HS-27A (cell line): ENCODE measurements around the gene TMOD2.

Source experiments
- DNase-seq: peaks from one replicate; pipeline ENCODE4 v3.0.0-alpha.2; 2012; ENCODE audit warnings: low read depth, missing footprints

TMOD2 gene

GRCh38 chr15:51825698-51826097 is 74.3 kb downstream of the TMOD2 start:
- DNase-seq, result no peak

DNA sequence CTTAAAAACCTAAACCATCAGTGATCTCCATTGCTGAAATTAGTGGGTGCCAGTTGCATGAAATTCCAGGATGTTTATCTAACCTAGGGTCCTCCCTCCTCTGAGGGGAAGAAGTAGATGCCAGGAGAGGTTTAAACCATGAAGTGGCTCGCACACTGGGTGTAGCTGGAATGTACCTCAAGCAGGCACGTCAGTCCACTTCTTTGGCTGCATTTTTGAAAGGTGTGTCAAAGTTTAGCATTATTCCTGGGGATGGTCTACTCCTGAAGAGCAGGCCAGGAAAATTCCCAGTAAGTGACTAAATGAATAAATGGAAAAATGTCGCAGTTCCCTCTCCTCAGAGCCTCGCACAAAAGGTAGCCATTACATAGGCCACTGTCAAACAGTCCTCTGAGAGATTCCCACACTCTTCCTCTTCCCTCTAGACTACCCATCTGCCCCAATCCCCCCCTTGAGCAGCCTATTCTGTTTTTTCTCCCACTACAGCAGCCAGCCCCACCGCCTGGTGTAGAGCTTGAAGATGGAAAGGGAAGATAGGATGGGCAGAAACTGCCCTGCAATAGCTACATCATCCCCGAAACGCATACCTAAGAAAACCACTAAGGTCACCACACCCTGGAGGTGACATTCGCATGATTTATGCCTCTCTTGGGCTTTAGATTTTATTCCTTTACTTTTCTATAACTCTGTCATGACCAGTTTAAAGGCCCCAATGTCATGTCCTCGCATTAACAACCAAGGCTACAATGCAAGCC is 77.4 kb downstream of the TMOD2 start:
- DNase-seq, result peak; percentile 92

DNA sequence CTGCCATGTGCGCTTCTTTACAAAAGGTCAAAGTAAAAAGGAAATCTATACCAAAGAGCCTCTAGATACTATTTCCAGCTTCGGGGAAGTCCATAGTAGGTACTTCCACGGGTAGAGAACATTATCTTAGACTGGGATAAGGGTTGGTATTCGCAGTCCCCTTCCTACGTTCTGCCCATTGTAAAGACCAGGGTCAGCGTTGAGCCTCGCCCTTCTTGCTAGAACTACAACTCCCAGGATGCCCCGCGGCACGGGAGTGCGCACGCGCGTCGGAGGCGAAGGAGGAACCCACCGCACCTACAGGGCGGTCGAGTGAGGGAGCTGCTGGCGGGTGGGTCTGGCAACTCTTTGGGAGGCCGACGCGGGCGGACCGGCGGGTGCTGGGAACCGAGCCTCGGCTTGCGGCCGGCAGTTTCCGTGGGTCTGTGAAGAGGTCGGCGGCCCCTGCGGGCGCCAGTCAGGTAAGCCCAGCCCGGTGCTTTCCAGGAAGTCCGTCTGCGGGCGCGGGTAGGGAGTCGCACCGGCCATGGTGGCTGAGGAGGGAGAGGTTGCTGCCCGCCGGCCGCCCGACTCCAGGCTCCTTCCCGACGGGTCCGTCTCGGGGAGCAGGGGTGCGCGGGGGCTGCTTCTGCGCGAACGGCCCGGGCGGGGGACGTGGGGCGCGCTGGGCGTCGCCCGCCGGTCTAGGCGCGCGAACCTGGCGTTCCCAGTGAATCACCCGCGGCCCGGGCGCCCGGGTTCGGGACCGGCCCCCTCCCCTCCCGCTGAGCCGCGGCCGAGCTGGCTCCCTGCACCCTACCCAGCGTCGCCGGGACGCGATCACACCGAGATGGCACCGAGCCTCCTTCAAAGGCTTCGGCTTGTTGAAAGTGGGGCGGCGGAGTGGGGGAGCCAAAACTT is 78.2 kb downstream of the TMOD2 start, which contains the start of gene TMOD3:
Gene TMOD3, plus strand, starts transcription at position 278 of the 900 bp plus-strand sequence. CDS start 33,232 bp downstream, outside the sequence.
- DNase-seq, result peak; percentile 87

GRCh38 chr15:51830276-51830806 is 78.9 kb downstream of the TMOD2 start:
- DNase-seq, result peak; percentile 41

DNA sequence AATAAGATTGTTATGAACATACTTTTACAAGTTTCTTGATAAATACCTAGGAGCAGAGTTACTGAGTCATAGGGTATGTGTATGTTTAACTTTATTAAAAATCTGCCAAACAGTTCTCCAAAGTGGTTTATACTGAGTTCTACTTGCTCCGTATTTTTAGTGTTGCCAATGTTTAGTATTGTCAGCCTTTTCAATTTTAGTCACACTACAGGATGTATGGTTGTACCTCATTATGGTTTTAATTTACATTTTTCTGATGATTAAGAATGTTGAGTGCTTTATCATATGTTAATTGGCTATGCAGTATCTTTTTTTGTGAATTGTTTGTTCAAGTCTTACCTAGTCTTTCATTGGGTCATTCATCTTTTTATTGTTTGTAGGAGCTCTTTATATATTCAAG is 82.4 kb downstream of the TMOD2 start:
- no peak for DNase-seq

DNA sequence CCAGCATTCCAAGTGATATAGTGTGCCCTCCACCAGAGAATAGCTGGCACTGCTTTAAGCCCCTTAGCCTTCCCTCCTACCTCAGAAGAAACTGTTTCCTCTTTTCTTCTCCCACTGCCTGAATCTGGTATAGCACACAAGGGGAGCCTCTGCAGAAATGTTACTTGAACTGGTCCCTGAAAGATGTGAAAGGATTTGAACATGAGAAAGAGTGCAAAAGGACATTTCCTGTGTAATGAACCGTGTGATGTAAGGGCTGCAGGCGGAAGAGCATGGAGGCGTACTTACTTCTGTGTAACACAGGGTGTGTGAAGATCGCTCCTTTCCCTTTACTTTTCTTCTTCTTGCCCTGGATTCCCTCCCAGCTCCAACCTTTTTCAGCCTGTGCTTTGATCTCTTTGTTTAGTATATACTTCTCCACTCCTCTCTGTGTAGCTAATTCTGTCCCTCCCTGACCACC is 86.4 kb downstream of the TMOD2 start:
- DNase-seq, result no peak

DNA sequence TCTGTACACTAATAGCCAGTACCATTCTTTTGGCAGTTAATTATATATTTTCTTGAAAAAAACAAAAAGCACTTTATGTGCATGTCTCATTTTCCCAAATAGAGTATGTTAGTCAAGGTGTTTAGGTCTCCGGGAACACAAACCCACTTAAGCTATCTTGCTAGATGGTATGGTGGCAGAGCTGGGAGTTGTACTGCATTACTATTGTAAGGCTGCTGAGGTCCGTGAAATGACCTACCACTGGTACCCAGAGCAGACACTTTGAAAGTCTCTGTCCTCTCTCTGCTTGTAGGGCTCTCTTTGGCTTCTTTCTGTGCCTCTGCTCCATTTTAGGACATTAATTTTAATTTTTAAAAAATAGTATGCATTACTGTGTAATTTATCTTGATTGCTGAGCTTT is 86.9 kb downstream of the TMOD2 start:
- no peak for DNase-seq

- no peak for DNase-seq
Observed at GRCh38 chr15:51840692-51841091, 89.3 kb downstream of the TMOD2 start.

GRCh38 chr15:51841406-51842040 is 90.1 kb downstream of the TMOD2 start:
- DNase-seq, result no peak

DNA sequence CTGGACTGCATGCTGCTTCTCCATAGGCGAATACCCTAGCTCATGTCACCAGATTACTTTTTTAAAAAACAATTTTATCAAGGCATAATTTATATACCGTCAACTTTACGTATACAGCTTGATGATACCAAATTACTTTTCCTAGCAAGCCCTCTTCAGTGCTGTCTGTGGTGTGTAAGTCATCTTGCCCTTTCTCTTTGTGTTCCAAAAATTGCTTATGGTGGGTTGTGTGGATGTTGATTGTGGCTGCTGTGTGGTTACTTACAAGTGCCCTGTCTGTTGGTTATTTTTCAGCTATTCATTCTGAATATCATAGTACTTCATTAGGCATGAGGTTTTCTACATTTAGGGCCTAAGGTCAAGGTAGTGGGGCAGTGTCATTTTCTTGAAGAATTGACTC is 90.9 kb downstream of the TMOD2 start:
- DNase-seq, result no peak

- peak; percentile 56 for DNase-seq
Observed at GRCh38 chr15:51842852-51843737, 91.7 kb downstream of the TMOD2 start.

DNA sequence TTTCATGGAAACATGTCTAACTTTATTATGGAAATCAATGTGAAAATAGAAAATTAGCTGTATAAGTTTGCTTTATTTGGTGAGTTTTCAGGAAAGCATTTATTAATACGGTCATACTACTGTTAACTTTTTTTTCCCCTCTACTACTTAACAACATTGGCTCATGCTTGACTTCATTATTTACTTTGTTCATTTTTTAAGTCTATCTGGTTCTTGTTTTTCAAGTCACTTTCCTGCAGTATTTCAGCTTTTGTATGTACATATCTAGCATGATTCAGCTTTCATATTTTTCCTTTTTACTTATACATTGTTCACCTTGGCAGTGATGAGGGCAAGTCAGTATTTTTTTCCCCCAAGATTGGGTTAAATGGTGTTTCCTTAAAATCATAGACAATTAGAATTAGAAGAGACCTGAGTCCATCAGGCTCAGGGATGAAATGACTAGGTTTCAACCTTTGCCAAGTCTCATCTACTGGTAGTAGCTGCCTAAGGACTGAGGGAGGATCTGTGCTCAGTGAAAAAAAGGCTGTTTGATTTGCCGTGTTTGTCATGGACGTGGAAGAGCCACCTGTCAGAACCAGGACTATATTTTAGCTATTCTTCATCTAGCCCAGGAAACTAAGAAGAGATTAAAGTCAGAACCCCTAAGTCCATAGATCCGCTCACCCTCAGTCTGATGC is 93.5 kb downstream of the TMOD2 start:
- no peak for DNase-seq

- DNase-seq, result no peak
Observed at GRCh38 chr15:51846066-51846462, 94.7 kb downstream of the TMOD2 start.

DNA sequence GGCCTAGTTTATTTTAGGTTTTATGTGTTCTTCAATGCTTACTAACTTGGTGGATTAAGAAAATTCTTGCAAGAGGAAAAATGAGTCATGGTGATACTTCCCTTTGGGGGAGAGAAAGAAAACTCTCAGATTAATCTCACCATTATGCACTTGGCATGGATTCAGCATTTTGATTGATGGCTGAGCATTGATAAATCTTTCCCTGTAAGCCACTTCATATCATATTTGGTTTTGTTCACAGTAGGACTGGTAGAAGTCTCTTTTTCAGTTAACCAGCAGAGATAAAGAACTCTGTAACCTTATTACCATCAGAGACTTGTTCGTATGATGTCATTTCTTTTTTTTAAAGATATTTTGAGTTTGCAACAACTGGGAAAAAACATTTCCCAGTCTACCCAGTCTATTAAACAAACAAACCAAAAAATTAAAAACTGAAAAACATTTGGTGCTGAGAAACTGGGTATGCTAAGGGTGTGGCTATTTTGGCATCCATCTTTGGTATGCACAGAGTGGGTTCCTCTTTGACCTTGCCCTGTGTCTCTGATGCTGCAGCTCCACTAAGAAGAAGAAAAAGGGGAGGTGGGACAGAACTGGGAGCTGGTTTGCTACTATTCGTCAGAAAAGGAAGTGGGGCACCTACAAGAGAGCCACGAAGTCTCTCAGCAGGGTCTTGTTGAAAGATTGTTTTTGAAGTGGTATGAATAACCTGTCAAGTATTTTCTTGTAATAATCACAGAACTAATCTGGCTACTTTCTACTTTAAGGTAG is 95.2 kb downstream of the TMOD2 start:
- DNase-seq, result peak; percentile 79

- no peak for DNase-seq
Observed at GRCh38 chr15:51848811-51849210, 97.4 kb downstream of the TMOD2 start.

- DNase-seq, result no peak
Observed at GRCh38 chr15:51849860-51850259, 98.5 kb downstream of the TMOD2 start.

DNA sequence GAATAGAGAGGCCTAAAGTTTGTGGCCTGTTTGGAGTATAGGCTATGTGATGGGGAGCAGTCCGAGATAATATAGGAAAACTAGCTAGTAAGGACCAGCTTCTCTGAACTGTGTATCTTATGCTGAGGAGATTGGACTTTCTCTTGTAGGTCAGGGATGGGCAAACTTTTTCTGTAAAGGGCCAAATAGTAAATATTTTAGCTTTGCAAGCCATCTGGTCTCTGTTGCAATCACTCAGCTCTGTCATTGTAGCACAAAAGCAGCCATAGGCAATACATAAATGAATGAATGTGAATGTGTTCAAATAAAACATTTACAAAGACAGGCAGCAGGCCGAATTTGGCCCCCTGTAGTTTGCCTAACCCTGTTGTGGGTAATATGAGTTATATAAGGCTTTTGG is 102.6 kb downstream of the TMOD2 start:
- DNase-seq, result no peak

DNA sequence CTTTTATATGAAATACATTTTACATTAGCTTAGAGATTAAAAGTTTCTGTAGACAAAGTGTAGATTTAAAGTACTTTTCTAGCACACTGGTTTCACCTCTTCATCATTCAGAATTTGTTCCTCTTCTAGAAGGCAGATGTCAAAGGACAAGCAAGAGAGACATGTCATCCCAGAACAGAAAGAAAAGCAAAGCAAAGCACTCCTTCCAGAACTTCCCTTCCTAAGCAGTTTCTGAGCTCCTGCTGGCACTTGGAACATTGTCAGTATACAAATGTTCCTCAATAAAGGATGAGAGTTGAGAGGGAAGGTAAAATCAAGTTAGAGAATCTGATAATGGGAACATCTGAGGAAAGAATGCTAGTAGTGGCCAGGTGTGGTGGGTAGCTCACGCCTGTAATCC is 104.2 kb downstream of the TMOD2 start:
- no peak for DNase-seq

- no peak for DNase-seq
Observed at GRCh38 chr15:51856714-51857380, 105.5 kb downstream of the TMOD2 start.
